Neural cell (in vitro differentiated cells): ENCODE data around the gene CLDN15.

Experiments
- EP300 ChIP-seq: fragments of 450-650 bp; conservative IDR thresholded peaks from 2 replicates; pipeline ENCODE4 v1.6.1; 2014; ENCODE audit warnings: antibody characterized with exemption, mild to moderate bottlenecking, moderate library complexity; ENCODE audit not compliant: poor library complexity, severe bottlenecking
- EZH2 ChIP-seq: fragments of 200-600, 300-800 bp; shearing (Covaris generic), sonication (generic); IDR thresholded peaks from 2 replicates; pipeline ENCODE4 v1.6.1; 2014; ENCODE audit warnings: antibody characterized with exemption, low read length, borderline replicate concordance, mild to moderate bottlenecking; ENCODE audit not compliant: insufficient read depth, poor library complexity, severe bottlenecking
- MXI1 ChIP-seq: fragments of 450-650 bp; conservative IDR thresholded peaks from 2 replicates; pipeline ENCODE4 v1.6.1; 2014; ENCODE audit warnings: antibody characterized with exemption, mild to moderate bottlenecking; ENCODE audit not compliant: poor library complexity, severe bottlenecking
- POLR2AphosphoS5 ChIP-seq: IDR thresholded peaks from 2 replicates; pipeline ENCODE4 v1.6.1; 2012
- RAD21 ChIP-seq: fragments of 450-650 bp; conservative IDR thresholded peaks from 2 replicates; pipeline ENCODE4 v1.6.1; 2014; ENCODE audit warnings: antibody characterized with exemption, mild to moderate bottlenecking, moderate library complexity
- SMC3 ChIP-seq: fragments of 450-650 bp; conservative IDR thresholded peaks from 2 replicates; pipeline ENCODE4 v1.6.1; 2014; ENCODE audit warnings: antibody characterized with exemption, mild to moderate bottlenecking, moderate library complexity; ENCODE audit not compliant: poor library complexity
- TAF1 ChIP-seq: IDR thresholded peaks from 2 replicates; pipeline ENCODE4 v1.6.1; 2012; ENCODE audit warnings: low read depth
- TF ChIP-seq, protein P1 (sequence below): fragments of 450-650 bp; IDR thresholded peaks from 2 replicates; pipeline ENCODE4 v1.5.1; 2014; ENCODE audit warnings: antibody characterized with exemption, mild to moderate bottlenecking, moderate library complexity; ENCODE audit not compliant: poor library complexity, severe bottlenecking

- TF ChIP-seq POLR2AphosphoS5 (no peak), EZH2 (no peak), EP300 (no peak), TAF1 (no peak), SMC3 (no peak), RAD21 (no peak), MXI1 (no peak)
- TF ChIP-seq, protein P1, sequence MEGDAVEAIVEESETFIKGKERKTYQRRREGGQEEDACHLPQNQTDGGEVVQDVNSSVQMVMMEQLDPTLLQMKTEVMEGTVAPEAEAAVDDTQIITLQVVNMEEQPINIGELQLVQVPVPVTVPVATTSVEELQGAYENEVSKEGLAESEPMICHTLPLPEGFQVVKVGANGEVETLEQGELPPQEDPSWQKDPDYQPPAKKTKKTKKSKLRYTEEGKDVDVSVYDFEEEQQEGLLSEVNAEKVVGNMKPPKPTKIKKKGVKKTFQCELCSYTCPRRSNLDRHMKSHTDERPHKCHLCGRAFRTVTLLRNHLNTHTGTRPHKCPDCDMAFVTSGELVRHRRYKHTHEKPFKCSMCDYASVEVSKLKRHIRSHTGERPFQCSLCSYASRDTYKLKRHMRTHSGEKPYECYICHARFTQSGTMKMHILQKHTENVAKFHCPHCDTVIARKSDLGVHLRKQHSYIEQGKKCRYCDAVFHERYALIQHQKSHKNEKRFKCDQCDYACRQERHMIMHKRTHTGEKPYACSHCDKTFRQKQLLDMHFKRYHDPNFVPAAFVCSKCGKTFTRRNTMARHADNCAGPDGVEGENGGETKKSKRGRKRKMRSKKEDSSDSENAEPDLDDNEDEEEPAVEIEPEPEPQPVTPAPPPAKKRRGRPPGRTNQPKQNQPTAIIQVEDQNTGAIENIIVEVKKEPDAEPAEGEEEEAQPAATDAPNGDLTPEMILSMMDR, result no peak
Observed at GRCh38 chr7:101235522-101235921, 2.1 kb downstream of the CLDN15 start.
